GM18511 (cell line): ENCODE results near the gene FAM50A.

Source experiments
- ATAC-seq: cut with Tn5 transposase; IDR thresholded peaks from one replicate; pipeline ENCODE4 v1.9.1; 2021; ENCODE audit warnings: mild to moderate bottlenecking, moderate library complexity; ENCODE audit not compliant: unreplicated experiment

FAM50A gene

DNA sequence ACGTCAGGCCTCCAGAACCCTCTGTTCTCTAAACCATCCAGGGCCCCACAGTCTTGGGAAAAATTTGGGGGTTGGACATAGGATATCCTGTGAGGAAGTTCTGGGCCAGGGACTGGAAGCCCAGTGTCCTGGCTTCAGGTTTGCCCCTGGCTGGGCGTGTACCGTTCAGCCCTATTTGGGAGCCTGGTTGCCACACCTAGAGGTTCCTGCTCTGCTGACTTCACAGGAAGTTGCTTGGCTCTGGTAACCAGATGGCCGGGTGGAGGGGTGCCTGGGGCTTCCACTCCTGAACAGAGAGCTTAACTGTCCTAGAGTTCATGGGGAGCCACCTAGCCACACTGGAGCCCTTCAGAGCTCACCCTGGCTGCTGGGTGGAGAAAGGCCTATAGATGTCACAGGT is 31.5 kb upstream of the FAM50A start:
- ATAC-seq, result no peak

DNA sequence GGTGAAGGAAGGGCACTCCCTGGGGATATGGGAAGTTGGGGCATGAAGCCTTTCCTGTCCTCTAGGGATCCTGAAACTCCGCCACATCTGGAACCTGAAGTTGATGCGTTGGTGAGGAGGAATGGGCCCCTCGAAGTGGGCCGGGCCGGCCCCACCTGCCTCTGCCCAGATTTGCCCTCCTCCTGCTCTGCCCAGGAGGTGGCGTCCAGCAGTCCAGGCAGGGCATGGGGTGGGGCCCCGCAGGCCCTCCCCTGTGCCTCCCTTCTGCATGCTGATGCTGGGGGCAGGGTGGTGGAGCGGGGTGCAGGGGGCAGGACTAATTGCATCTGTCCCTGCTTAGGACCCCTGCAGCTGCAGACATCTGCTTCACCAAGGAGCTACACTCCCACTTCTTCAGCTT is 30.8 kb upstream of the FAM50A start:
- no peak for ATAC-seq

GRCh38 chrX:154417157-154417556 is 26.8 kb upstream of the FAM50A start:
- ATAC-seq, result no peak

- no peak for ATAC-seq
Observed at GRCh38 chrX:154419189-154419588, 24.8 kb upstream of the FAM50A start.

DNA sequence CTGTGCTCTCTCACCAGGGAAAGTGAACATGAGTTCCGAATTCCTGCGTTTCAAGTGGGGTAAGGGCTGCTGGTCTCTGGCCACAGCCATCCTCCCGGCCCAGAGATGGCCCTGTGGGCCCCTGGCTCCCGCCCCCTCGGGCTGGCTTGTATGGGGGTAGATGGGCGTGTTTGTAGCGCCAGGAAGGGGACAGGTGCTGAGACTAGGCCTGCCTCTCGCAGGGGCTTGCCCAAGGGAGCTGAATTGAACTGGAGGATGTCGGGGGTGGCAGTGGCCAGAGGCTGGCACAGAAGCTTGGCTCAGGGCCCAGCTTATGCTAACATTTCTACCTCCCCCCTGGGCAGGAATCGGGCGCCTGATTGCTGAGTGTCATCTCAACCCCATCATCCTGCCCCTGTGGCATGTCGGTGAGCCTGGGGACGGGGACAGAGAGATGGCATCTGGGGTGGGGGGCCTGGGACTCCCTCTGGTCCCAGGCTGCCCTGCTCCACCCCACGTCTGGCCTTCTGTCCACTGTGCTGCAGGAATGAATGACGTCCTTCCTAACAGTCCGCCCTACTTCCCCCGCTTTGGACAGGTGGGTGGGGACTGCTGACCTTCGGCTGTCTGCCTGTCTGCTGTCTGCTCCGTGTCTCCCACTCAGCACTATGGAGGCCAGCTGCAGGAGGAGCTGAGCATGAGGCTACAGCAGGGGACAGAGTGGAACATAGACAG is 24.1 kb upstream of the FAM50A start:
- ATAC-seq, result no peak

- ATAC-seq, result no peak
Observed at GRCh38 chrX:154420402-154420756, 23.6 kb upstream of the FAM50A start.

DNA sequence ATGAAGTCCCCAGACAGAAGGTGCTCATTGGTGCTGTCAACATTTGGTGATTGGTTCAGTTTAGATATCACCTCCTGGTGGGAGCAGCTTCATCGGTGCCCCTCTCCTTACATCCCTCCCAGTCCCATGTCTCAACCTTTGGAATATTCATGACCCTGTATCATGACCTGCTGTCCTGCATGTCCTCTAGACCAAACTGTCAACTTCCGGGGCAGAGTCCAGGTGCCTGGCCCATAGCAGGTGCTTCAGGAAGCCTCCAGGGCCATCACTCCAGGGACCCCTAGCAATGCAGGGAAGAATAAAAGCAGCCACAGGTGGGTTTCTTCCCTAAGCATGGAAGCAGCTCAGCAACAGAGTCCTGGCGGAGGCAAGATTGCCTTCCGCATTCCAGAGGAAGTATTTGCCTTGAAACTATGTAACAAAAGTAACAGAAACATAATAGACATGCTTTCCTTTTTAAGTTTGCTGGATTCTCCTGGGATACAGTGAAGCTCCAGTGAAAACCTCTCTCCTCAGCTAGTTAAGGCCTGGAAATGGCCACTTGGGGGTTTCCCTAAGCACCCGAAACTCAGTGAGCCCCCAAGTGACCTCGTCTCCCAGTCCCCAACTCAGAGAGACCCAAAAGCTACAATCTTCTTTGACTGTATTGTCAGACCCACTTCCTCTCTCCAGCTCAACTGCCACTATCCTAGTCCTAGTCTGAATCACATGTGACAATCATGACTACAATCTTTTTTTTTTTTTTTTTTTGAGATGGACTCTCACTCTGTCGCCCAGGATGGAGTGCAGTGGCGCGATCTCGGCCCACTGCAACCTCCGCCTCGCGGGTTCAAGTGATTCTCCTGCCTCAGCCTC is 16.8 kb upstream of the FAM50A start:
- ATAC-seq, result no peak

DNA sequence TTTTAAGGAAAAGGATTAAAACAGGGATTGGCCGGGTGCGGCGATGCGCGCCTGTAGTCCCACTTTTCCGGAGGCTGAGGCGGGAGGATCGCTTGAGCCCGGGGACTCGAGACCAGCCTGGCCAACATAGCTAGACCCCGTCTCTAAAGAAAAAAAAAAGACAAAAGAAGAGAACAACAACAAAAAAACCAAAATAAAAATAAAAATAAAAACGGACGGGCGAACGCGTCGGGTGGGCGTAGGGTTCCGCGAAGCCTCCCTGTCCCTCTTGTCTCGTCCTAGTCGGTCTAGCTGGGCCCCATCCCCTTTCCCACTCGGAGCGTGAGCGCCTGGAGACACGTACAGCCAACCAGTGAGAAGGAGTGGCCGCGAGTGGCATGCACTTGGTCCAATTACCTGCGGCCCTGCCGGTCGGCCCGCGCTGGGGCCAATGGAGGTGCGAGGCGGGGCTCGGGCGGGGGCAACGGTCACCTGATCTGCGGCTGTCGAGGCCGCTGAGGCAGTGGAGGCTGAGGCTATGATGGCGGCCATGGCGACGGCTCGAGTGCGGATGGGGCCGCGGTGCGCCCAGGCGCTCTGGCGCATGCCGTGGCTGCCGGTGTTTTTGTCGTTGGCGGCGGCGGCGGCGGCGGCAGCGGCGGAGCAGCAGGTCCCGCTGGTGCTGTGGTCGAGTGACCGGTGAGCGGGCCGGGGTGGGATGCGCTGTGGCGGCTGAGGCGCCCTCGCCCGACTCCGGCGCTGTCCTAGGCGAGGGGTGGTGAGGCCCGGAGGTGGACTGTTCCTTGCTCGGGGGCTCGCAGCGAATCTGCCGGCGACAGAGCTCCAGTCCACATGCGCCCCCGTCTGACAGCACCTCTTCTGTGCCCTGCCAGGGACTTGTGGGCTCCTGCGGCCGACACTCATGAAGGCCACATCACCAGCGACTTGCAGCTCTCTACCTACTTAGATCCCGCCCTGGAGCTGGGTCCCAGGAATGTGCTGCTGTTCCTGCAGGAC is 15.5 kb upstream of the FAM50A start, which contains the start of gene ATP6AP1:
Gene ATP6AP1 (plus strand): TSS at position 502 of the 996 bp plus-strand sequence. CDS start 16 bp downstream, at position 518.
- ATAC-seq, result peak; percentile 94

DNA sequence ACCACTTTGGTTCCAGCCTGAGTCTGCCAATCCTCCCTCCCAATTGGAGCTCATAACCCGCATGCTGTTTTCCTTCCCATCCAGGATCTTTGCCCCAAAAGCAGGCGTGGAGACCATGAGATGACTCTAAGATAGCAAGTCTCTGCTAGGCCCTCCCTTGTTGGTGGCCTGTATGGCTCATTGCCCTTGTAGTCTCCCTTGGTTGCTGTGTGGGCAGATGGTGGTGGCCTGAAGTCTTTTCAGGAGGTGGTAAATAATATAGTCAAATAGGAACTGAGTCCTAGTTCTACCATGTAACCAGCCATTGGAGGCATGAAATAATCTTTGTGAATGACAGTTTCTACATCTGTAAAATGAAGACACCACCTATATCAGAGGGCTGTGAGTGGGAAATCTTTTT is 14.2 kb upstream of the FAM50A start:
- no peak for ATAC-seq

DNA sequence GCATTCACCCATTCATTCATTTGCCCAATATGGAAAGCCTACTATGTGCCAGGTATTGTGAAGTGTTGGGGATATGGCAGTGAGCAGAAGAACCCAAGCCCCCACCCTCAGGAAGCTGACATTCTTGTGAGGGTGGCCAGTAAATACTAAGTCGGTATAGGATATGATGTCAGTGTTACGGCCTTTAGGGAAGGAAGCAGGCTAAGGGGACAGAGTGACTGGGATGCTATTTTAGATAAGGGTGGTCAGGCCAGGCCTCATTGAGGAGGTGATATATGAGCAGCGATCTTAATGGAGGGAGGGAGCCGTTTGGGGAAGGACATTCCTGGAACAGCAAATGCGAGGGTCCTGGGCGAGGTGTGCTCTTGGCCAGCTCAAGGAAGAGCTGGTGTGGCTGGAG is 13.5 kb upstream of the FAM50A start:
- no peak for ATAC-seq

GRCh38 chrX:154430916-154431315 is 13.0 kb upstream of the FAM50A start:
- no peak for ATAC-seq

- ATAC-seq, result no peak
Observed at GRCh38 chrX:154431341-154431740, 12.6 kb upstream of the FAM50A start.

- no peak for ATAC-seq
Observed at GRCh38 chrX:154432210-154432609, 11.7 kb upstream of the FAM50A start.

- no peak for ATAC-seq
Observed at GRCh38 chrX:154433605-154434004, 10.3 kb upstream of the FAM50A start.

DNA sequence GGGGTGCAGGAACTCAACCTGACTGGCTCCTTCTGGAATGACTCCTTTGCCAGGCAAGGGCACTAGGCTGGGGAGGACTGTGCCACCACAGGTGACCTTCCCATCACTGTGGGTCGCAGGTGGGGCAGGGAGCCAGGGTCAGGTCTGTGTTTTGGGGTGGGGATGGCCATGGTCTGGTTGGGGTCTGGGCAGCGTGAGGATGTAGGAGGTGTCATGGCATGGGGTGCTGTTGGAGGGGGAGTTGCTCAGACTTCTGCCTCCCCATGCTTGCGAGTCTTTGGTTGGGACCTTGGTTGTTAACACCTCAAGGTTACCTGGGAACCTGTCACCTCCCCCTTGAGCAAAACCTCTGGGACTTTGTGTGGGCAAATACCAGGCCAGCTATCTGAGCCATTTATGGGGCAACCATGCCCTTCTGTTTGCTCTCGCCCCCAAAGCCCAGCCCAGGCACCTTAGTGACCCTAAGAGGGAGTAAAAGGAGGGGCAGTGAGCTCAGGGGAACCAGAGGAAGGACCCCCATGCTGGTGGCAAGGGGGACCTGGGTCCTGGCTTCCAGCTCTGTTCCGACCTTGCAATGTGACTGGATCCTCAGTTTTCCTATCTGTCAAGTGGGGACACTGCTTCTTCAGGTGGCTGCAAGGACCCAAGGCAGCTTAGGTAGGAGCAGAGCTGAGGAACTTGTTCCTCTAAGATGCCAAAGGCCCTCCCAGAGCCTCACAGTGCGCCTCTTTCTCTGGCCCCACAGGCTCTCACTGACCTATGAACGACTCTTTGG is 9.4 kb upstream of the FAM50A start:
- no peak for ATAC-seq

DNA sequence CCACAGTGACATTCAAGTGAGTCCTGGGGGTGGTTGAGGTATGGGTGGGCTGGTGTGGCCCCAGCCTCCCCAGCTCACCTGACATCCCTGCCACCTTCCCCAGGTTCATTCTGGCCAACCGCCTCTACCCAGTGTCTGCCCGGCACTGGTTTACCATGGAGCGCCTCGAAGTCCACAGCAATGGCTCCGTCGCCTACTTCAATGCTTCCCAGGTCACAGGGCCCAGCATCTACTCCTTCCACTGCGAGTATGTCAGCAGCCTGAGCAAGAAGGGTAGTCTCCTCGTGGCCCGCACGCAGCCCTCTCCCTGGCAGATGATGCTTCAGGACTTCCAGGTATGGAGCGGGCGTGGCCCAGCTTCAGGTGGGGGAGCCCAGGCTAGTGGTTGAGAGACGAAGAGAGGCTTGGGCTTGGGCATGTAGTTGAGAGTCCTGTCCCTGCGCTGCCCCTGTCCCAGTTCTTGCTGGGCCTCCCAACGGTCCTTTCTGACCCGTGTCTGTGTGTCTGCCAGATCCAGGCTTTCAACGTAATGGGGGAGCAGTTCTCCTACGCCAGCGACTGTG is 8.7 kb upstream of the FAM50A start:
- no peak for ATAC-seq

DNA sequence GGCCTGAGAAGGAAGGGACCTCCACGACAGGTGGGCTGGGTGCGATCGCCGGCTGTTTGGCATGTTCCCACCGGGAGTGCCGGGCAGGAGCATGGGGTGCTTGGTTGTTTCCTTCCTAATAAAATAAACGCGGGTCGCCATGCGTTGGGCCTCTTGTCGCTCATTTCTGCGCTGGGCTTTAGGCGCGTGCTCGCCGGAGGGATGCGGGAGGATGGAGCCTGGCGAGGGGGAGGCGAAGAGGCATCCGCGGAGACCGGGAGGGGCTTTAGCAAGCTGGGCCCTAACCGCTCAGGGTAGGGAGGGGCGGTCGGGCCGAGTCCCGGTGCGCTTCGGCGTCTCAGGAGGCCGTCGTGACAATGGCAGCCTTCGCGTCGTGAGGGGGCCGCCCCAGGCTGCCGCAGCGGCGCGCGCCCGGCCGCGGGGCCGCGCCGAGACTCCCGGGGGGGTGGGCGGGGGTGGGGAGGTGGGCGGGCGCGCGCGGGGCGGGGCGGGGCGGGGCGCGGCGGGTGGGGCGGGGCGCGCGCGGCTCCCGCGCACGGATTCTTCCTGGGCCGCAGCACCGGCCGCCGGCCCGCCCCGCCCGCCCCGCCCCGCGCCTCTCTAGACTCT is 7.5 kb upstream of the FAM50A start:
- no peak for ATAC-seq

- no peak for ATAC-seq
Observed at GRCh38 chrX:154436983-154437752, 6.8 kb upstream of the FAM50A start, which contains the start of gene GDI1. Gene GDI1 (plus strand): TSS chrX:154437154. CDS start chrX:154437255, 101 bp downstream.
